ENCODE results near the gene XRN2. TPM values are rescaled to one million over a fixed set of nuclear protein-coding genes. Genes with fewer than 3 reads are reported as not detected.
A peak's percentile ranks its signal among the peaks of the same experiment; 100 is the strongest.

Gene XRN2
- total and polyA plus RNA-seq, 12 donors: 9.5 to 39.8 (median 31.7) TPM

- H3K36me3 ChIP-seq: no peaks in the 10 kb centered on the region
- ATAC-seq (no peak), DNase-seq (no peak)
- intact Hi-C loops (cut with DNase I): loop anchor here in 4 of 10 donors (5.0 to 10.0 kb wide), 4 partner anchors 53 to 175 kb away; partner anchors contain the start of gene KIZ (in 1 of the 4)
- H3K27ac ChIP-seq: peak overlapping the region in 9 of 10 donors; percentile 94 to 99 (median 96)
- H3K4me1 ChIP-seq: peaks cover 3 to 21% (median 18%) of the 10 kb centered on the region in 9 donors
- no peaks in the 10 kb centered on the region for H3K9me3 ChIP-seq
- no peak for TF ChIP-seq CTCF (IDR thresholded peaks at IDR 0.05)
- H3K27me3 ChIP-seq: no peaks in the 10 kb centered on the region
- H3K4me3 ChIP-seq: peak overlapping the region; percentile 70 to 99 (median 86)
- 48 to 55% methylated on average over 9 of the region's 9 CpGs for WGBS, 2 donors
These were observed 1.0 kb upstream of the XRN2 start for GRCh38 chr20:21301940-21302663.

GRCh38 chr20:21302664-21303060, 469 bp upstream of the XRN2 start:
- H3K27ac ChIP-seq: peak overlapping the region; percentile 80 to 99 (median 96)
- peaks cover 3 to 21% (median 18%) of the 10 kb centered on the region in 9 donors for H3K4me1 ChIP-seq
- no peaks in the 10 kb centered on the region for H3K36me3 ChIP-seq
- no peaks in the 10 kb centered on the region for H3K27me3 ChIP-seq
- TF ChIP-seq CTCF (IDR thresholded peaks at IDR 0.05): no peak
- WGBS, 2 donors: 4 to 5% methylated on average over 12 of the region's 12 CpGs
- H3K9me3 ChIP-seq: no peaks in the 10 kb centered on the region
- intact Hi-C loops (cut with DNase I): loop anchor here in 4 of 10 donors (5.0 to 10.0 kb wide), 4 partner anchors 52 to 175 kb away; partner anchors contain the start of gene KIZ (in 1 of the 4)
- no peak for DNase-seq
- peak in 6 of 8 donors; percentile 14 to 78 (median 50) for ATAC-seq
- H3K4me3 ChIP-seq: peak overlapping the region; percentile 70 to 99 (median 86)

GRCh38 chr20:21303872-21304586, 898 bp downstream of the XRN2 start:
- Histone ChIP-seq H3K36me3 (peaks cover 0 to 10% (median 0%) of the 10 kb centered on the region in 9 donors), H3K9me3 (peaks cover 0 to 4% (median 0%) of the 10 kb centered on the region in 11 donors), H3K4me3 (peak overlapping the region; percentile 70 to 99 (median 86)), H3K4me1 (peaks cover 3 to 31% (median 22%) of the 10 kb centered on the region in 9 donors), H3K27me3 (no peaks in the 10 kb centered on the region), H3K27ac (peak overlapping the region; percentile 80 to 99 (median 96))
- DNase-seq (no peak), ATAC-seq (peak in 5 of 8 donors; percentile 1 to 33 (median 12))
- 2% methylated on average over 18 of the region's 18 CpGs for WGBS, 2 donors
- TF ChIP-seq CTCF (IDR thresholded peaks at IDR 0.05): no peak
- intact Hi-C loops (cut with DNase I): loop anchor here in 4 of 10 donors (5.0 to 10.0 kb wide), 4 partner anchors 51 to 177 kb away; partner anchors contain the start of gene KIZ (in 1 of the 4)

GRCh38 chr20:21308340-21308739, 5.2 kb downstream of the XRN2 start:
- Histone ChIP-seq H3K4me1 (peaks cover 3 to 67% (median 41%) of the 10 kb centered on the region in 9 donors), H3K36me3 (peaks cover 0 to 15% (median 0%) of the 10 kb centered on the region in 9 donors), H3K27ac (no peak overlapping the region), H3K27me3 (no peaks in the 10 kb centered on the region), H3K4me3 (no peak overlapping the region), H3K9me3 (peaks cover 0 to 4% (median 0%) of the 10 kb centered on the region in 11 donors)
- intact Hi-C loops (cut with DNase I): loop anchor here in 2 of 10 donors (10.0 kb wide), 2 partner anchors 46 to 66 kb away; no protein-coding TSS in a partner anchor
- TF ChIP-seq CTCF (IDR thresholded peaks at IDR 0.05): no peak
- ATAC-seq (no peak), DNase-seq (no peak)
- WGBS, 2 donors: 47 to 96% methylated on average over 2 of the region's 2 CpGs

Data from heart right ventricle (tissue), 16 donors.